AG08396 (cell line): Measurements from ENCODE around the gene ATP2B1.

ENCODE experiments used
- DNase-seq: peaks from one replicate; pipeline ENCODE4 v3.0.0; 2012; ENCODE audit warnings: low spot score, mixed read lengths

Gene ATP2B1

GRCh38 chr12:89589753-89590152 is 118.9 kb downstream of the ATP2B1 start:
- no peak for DNase-seq

DNA sequence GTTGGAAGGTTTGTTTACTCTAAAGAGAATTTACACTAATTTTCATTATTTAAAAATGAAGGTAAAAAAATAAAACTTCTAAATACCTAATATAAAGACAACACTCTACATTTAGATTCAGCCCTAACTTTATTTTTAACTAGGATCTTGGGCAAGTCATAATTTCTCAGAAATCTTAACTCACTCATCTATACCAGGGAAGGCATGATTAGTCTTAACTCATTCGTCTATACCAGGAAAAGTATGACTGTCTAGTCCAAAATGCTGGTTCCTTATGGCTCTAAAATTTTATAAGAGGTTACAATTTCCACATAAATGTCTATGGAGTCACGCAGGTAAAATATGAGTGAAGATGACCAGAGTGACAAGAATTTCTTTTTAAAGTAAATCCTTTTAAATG is 130.1 kb downstream of the ATP2B1 start:
- DNase-seq = no peak

DNA sequence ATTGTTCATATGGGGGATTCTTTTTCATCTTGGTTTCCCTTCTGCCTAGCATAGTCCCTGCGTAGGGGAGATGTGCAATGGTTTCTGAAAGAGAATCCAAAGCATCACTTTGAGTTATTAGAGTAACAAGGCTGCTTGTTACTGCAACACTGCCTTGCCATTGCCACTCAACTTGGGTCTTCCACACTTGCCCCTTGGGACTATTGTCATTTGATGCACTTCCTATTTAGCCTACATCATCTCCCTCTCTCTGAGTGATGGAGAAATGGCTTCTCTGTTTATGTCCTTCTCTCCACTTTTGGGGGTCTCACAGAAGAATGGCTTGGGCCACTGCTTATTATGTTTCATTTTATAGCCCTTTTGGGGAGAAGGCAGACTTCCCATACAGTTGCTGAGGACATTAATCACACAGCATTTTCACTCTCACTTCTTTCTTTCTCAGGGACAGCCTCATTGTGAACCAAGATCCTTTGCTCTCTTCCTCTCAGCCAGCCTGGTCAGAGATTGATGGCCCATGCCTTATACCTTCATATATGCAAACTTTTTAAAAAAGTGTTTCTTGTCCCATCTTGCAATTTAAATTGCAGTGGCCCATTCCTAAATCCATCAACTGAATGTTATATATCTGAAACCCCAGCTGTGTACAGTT is 131.9 kb downstream of the ATP2B1 start:
- no peak for DNase-seq

- DNase-seq = no peak
These were observed 133.3 kb downstream of the ATP2B1 start for GRCh38 chr12:89575374-89575773.

DNA sequence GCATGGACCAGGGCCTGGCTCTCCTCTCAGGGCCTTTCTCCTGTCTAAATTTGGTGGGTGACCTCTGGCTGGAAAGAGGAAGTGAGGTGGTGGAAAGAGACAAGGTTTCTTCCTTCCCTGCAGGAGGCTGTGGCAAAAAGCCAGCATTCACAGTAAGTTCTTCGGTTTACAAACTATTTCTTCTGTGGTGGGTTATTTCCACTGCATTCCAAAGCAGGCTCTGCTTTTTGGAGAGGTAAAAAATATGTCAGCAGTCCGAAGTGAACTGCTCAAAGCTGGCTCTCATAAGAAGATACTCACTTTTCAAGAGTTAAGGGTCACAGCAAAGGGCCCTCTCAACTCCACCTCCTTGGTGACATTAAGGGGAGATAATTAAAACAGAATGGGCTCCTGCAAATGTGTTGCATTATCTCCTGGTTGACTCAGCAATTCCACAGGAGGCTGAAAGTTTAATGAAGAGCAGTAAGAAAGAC is 133.9 kb downstream of the ATP2B1 start:
- peak; percentile 15 for DNase-seq

DNA sequence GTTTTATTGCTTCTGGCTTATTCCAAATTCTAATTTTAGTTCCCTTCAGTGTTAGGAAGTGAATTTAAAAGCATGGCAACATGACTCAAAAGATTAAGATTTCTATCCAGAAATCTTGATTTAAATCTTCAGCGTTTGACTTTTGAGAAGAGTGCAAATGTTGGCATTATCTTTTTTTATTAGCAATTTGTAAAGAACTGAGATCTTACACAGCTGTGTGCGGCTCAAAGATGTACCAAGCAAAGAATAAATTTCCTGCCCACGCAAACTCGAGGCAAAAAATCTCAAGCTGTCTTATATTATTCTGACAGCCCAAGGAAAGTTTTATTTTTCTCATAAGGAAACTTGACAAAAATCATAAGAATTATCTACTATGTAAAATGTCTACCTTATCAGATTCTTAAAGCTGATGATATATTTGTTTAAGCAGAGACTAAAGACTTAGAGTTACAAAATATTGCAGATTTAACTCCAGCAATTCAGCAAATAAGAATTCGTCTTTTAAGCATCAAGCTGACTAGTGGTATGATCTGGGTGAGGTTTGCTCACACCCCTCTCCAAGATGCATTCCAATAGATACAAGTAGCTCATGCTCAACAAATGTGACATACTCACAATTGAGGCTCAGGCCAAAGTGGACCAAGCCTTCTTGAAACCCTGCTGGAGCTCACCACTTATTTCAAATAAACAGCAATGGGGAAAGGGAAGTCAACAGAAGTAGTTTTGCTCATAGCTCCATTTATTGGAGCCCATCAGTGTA is 135.4 kb downstream of the ATP2B1 start:
- no peak for DNase-seq

DNA sequence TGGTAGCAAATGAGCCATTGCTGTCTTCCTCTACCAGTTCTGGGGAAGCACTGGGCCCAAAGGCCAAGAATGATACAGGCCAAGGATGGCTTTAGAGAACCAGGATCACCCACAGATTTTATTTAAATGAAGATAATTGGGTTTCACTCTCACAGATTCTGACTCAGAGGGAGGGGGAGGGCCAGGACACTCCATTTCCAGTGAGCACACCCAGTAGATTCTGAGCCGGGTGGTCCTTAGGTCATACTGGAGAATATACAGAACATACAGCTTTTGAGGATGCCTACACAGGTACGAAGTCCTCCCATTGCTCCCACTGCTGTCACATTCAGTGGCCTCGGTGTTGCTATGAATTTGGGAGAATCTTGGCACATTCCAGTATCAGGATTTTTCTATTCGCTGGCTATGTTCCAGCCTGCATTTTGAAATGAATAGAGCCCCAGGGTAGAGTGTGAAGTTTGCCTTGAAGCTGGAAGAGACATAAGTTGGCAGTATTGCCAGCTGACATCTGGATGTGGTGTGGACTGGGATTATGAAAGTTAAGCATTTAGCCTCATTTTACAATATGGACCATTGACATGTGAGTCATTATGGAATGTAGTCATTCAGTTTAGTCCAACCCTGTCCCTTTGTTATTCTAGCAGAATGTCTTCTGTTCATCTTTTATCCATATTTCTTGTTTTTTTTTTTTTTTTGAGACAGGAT is 137.0 kb downstream of the ATP2B1 start:
- peak; percentile 9 for DNase-seq

GRCh38 chr12:89568484-89568883 is 140.2 kb downstream of the ATP2B1 start:
- DNase-seq = peak; percentile 10

GRCh38 chr12:89567691-89568239 is 140.9 kb downstream of the ATP2B1 start:
- no peak for DNase-seq

- no peak for DNase-seq
These were observed 142.0 kb downstream of the ATP2B1 start for GRCh38 chr12:89566615-89567014.

GRCh38 chr12:89565002-89565401 is 143.6 kb downstream of the ATP2B1 start:
- no peak for DNase-seq

- DNase-seq = no peak
These were observed 148.9 kb downstream of the ATP2B1 start for GRCh38 chr12:89559753-89560152.

DNA sequence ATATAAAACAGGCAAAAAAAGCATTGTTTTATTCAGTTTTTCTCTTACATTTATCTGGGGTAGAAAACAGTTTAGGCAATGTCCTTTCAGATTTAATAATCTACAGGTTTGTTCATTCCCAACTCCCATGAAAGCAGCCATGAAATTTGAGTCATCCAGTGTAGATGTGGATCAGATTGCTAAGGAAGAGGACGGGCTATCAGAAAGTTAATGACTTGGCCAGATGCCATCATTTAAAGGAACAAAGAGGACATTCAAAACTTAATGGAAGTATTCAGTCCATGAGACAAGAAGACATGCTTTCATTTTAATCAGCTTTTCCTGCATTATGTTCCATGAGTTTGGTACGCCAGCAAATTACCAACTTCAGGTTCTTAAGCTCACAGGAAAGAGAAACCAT is 151.7 kb downstream of the ATP2B1 start:
- DNase-seq = no peak

GRCh38 chr12:89552376-89552775 is 156.3 kb downstream of the ATP2B1 start:
- no peak for DNase-seq

GRCh38 chr12:89551747-89552146 is 156.9 kb downstream of the ATP2B1 start:
- no peak for DNase-seq

DNA sequence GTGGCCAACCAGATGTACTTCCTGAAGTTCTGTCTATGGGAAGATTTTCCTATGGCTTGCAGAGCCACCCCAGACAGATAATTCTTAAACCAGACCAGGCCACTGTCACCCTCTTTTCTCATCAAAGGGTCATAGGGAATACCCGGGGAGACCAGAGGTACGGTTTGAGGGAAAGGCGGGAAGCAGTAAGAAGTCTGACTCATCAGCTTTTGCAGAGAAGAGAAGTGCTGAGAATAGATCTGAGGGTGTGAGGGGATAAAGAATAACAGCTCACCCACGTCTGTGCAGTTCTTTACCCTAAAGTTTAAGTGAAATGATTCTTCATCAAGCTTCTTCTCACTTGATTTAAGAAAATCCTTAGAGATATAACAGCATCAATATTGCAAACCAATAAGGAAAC is 161.5 kb downstream of the ATP2B1 start:
- no peak for DNase-seq

DNA sequence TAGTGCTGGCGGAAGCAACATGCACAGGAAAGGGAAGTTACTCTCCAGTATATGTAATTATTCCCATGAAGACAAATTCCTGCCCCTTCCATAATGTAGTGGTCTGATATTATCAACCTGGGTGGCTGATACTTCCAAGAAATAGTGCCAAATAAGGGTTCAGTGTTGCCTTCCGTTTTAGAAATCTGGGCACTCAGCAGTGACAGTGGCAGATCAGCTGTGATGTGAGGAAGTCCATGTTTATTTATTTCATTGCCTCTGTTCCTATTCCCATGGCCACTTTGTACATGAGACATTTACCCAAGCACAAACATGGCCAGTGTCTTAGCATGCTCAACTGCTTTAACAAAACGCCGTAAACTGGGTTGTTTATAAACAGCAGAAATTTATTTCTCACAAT is 162.5 kb downstream of the ATP2B1 start:
- no peak for DNase-seq

GRCh38 chr12:89544681-89545184 is 163.9 kb downstream of the ATP2B1 start:
- DNase-seq = no peak

- no peak for DNase-seq
These were observed 164.6 kb downstream of the ATP2B1 start for GRCh38 chr12:89544022-89544421.

GRCh38 chr12:89542912-89543592 is 165.6 kb downstream of the ATP2B1 start:
- DNase-seq = peak; percentile 73

DNA sequence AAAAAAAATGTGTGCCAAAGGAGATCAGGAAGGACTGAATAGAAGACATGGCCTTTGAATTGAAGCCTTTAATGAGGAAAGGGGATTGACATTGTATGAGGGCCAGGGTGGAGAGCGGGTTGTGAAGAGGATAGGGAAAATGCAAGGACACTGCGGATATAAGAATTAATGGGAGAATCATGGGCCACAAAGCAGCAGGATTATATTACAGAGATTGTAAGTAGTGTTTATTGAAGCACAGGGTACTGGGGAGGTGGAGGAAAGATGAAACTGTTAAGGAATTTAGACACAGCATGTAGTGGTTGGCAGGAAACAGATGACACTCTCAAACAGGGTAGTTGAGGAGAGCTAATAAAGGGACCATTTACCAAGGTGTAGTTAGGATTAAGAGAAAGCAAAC is 166.4 kb downstream of the ATP2B1 start:
- no peak for DNase-seq

GRCh38 chr12:89540586-89540985 is 168.1 kb downstream of the ATP2B1 start:
- DNase-seq = no peak
